Neural cell (in vitro differentiated cells): ENCODE results near the gene CELA2A. TPM values are rescaled to one million over a fixed set of nuclear protein-coding genes. Genes with fewer than 3 reads are reported as not detected.
"Not testable (repeated sequence)": the region's sequence is repeated elsewhere in the genome, so short reads cannot be mapped to it uniquely, and the experiment has no call there.

Experiments
- H2AFZ ChIP-seq: fragments of 200-600, 300-800 bp; sonication (generic), shearing (Covaris generic); 2 replicates; pipeline ENCODE4 v1.6.0; 2014; ENCODE audit warnings: low read depth, mild to moderate bottlenecking, antibody characterized with exemption, low read length, moderate library complexity
- H3F3A ChIP-seq: fragments of 200-600 bp; shearing (Covaris generic); 2 replicates; pipeline ENCODE4 v1.6.1; 2016; ENCODE audit warnings: mild to moderate bottlenecking, moderate library complexity, mixed read lengths, antibody characterized with exemption, low read length; ENCODE audit not compliant: insufficient read depth, poor library complexity, severe bottlenecking
- H3K27ac ChIP-seq: fragments of 200-600, 300-800 bp; sonication (generic), shearing (Covaris generic); 2 replicates; pipeline ENCODE4 v1.5.1; 2014; ENCODE audit warnings: mild to moderate bottlenecking, low read length, moderate library complexity
- H3K27me3 ChIP-seq: fragments of 300-800, 200-600 bp; sonication (generic), shearing (Covaris generic); 2 replicates; pipeline ENCODE4 v1.6.0; 2014; ENCODE audit warnings: mild to moderate bottlenecking, low read depth, low read length, moderate library complexity; ENCODE audit not compliant: insufficient read depth
- H3K36me3 ChIP-seq: fragments of 300-800, 200-600 bp; sonication (generic), shearing (Covaris generic); 2 replicates; pipeline ENCODE4 v1.5.1; 2014; ENCODE audit warnings: mild to moderate bottlenecking, antibody characterized with exemption, low read length, moderate library complexity; ENCODE audit not compliant: insufficient read depth
- H3K4me2 ChIP-seq: fragments of 300-800, 200-600 bp; sonication (generic), shearing (Covaris generic); 2 replicates; pipeline ENCODE4 v1.6.0; 2014; ENCODE audit warnings: mild to moderate bottlenecking, low read length
- H3K4me3 ChIP-seq: fragments of 300-800, 200-600 bp; sonication (generic), shearing (Covaris generic); 2 replicates; pipeline ENCODE4 v1.5.1; 2014; ENCODE audit warnings: mild to moderate bottlenecking, low read length, moderate library complexity
- H3K79me2 ChIP-seq: fragments of 200-600 bp; shearing (Covaris generic); replicated peaks from 2 replicates; pipeline ENCODE4 v1.6.0; 2014; ENCODE audit warnings: mild to moderate bottlenecking, low read length, moderate library complexity; ENCODE audit not compliant: insufficient read depth
- H3K9ac ChIP-seq: fragments of 300-800, 200-600 bp; sonication (generic), shearing (Covaris generic); 2 replicates; pipeline ENCODE4 v1.6.1; 2016; ENCODE audit warnings: mild to moderate bottlenecking, low read length, mixed read lengths
- H3K9me2 ChIP-seq: fragments of 200-600 bp; shearing (Covaris generic); 2 replicates; pipeline ENCODE4 v1.6.1; 2016; ENCODE audit warnings: mild to moderate bottlenecking, low read length, mixed read lengths; ENCODE audit not compliant: insufficient read depth
- H3K9me3 ChIP-seq: fragments of 200-600, 300-800 bp; sonication (generic), shearing (Covaris generic); 2 replicates; pipeline ENCODE4 v1.6.1; 2016; ENCODE audit warnings: mild to moderate bottlenecking, mixed run types, low read length, moderate library complexity, mixed read lengths
- H4K20me1 ChIP-seq: fragments of 200-600 bp; shearing (Covaris generic); 2 replicates; pipeline ENCODE4 v1.6.1; 2016; ENCODE audit warnings: mild to moderate bottlenecking, mixed run types; ENCODE audit not compliant: insufficient read depth
- EP300 ChIP-seq: fragments of 450-650 bp; conservative IDR thresholded peaks from 2 replicates; pipeline ENCODE4 v1.6.1; 2014; ENCODE audit warnings: antibody characterized with exemption, mild to moderate bottlenecking, moderate library complexity; ENCODE audit not compliant: poor library complexity, severe bottlenecking
- MXI1 ChIP-seq: fragments of 450-650 bp; conservative IDR thresholded peaks from 2 replicates; pipeline ENCODE4 v1.6.1; 2014; ENCODE audit warnings: antibody characterized with exemption, mild to moderate bottlenecking; ENCODE audit not compliant: poor library complexity, severe bottlenecking
- POLR2AphosphoS5 ChIP-seq: IDR thresholded peaks from 2 replicates; pipeline ENCODE4 v1.6.1; 2012
- RAD21 ChIP-seq: fragments of 450-650 bp; conservative IDR thresholded peaks from 2 replicates; pipeline ENCODE4 v1.6.1; 2014; ENCODE audit warnings: antibody characterized with exemption, mild to moderate bottlenecking, moderate library complexity
- SMC3 ChIP-seq: fragments of 450-650 bp; conservative IDR thresholded peaks from 2 replicates; pipeline ENCODE4 v1.6.1; 2014; ENCODE audit warnings: antibody characterized with exemption, mild to moderate bottlenecking, moderate library complexity; ENCODE audit not compliant: poor library complexity
- TAF1 ChIP-seq: IDR thresholded peaks from 2 replicates; pipeline ENCODE4 v1.6.1; 2012; ENCODE audit warnings: low read depth
- polyA plus RNA-seq: library from polyadenylated mRNA; depleted of rRNA; stranded (reverse); fragments of >200 nt; gene quantifications from 2 replicates; pipeline ENCODE4 v1.2.3, GENCODE V29; 2014
- TF ChIP-seq, protein P1 (sequence below): IDR thresholded peaks from 2 replicates; pipeline ENCODE4 v1.6.1; 2012; ENCODE audit warnings: borderline replicate concordance
- TF ChIP-seq, protein P2 (sequence below): fragments of 450-650 bp; IDR thresholded peaks from 2 replicates; pipeline ENCODE4 v1.5.1; 2014; ENCODE audit warnings: antibody characterized with exemption, mild to moderate bottlenecking, moderate library complexity; ENCODE audit not compliant: poor library complexity, severe bottlenecking

CELA2A gene
- polyA plus RNA-seq, 1 donor from 2014 or later = not detected

DNA sequence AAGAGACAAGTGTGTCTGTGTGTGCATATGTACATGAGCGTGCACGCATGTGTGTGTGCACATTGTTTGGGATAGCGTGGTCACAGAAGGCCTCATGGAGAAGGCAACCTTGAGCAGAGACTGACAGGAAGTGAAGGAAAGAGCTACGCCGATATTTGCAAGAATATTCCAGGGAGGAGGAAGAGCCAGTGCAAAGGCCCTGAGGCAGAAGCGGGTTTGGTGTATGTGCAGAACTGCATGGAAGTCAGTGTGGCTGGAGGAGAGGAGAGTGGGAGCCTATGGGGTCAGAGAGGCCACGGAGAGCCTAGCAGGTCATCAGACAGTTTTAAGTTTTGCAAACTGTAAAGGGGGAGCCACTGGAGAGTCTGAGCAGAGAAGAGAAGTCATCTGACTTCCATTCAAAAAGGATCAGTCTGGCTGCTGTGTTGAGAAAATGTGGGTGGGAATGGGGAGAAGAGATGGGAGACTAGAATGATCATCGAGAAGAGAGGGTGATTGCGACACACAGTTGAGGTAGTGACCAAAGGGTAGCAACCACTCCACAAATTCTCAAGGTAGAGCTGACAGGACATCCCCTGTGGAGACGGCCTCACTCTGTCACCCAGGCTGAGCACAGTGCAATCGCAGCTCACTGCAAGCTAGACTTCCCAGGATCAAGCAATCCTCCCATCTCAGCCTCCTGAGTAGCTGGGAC is 23.3 kb downstream of the CELA2A start:
- H3K9me2 ChIP-seq = no peaks in the 10 kb centered on the region
- no peaks in the 10 kb centered on the region for H3K27me3 ChIP-seq
- no peaks in the 10 kb centered on the region for H3K9me3 ChIP-seq
- no peak overlapping the region for H2AFZ ChIP-seq
- no peaks in the 10 kb centered on the region for H3K36me3 ChIP-seq
- H3K4me2 ChIP-seq = no peak overlapping the region
- H3K9ac ChIP-seq = no peak overlapping the region
- H3K27ac ChIP-seq = no peak overlapping the region
- TF ChIP-seq RAD21 = no peak
- no peak for TF ChIP-seq MXI1
- TF ChIP-seq POLR2AphosphoS5 = no peak
- TF ChIP-seq SMC3 = no peak
- TF ChIP-seq, protein P1, sequence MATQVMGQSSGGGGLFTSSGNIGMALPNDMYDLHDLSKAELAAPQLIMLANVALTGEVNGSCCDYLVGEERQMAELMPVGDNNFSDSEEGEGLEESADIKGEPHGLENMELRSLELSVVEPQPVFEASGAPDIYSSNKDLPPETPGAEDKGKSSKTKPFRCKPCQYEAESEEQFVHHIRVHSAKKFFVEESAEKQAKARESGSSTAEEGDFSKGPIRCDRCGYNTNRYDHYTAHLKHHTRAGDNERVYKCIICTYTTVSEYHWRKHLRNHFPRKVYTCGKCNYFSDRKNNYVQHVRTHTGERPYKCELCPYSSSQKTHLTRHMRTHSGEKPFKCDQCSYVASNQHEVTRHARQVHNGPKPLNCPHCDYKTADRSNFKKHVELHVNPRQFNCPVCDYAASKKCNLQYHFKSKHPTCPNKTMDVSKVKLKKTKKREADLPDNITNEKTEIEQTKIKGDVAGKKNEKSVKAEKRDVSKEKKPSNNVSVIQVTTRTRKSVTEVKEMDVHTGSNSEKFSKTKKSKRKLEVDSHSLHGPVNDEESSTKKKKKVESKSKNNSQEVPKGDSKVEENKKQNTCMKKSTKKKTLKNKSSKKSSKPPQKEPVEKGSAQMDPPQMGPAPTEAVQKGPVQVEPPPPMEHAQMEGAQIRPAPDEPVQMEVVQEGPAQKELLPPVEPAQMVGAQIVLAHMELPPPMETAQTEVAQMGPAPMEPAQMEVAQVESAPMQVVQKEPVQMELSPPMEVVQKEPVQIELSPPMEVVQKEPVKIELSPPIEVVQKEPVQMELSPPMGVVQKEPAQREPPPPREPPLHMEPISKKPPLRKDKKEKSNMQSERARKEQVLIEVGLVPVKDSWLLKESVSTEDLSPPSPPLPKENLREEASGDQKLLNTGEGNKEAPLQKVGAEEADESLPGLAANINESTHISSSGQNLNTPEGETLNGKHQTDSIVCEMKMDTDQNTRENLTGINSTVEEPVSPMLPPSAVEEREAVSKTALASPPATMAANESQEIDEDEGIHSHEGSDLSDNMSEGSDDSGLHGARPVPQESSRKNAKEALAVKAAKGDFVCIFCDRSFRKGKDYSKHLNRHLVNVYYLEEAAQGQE = no peak
- no peak for TF ChIP-seq EP300
- TF ChIP-seq, protein P2, sequence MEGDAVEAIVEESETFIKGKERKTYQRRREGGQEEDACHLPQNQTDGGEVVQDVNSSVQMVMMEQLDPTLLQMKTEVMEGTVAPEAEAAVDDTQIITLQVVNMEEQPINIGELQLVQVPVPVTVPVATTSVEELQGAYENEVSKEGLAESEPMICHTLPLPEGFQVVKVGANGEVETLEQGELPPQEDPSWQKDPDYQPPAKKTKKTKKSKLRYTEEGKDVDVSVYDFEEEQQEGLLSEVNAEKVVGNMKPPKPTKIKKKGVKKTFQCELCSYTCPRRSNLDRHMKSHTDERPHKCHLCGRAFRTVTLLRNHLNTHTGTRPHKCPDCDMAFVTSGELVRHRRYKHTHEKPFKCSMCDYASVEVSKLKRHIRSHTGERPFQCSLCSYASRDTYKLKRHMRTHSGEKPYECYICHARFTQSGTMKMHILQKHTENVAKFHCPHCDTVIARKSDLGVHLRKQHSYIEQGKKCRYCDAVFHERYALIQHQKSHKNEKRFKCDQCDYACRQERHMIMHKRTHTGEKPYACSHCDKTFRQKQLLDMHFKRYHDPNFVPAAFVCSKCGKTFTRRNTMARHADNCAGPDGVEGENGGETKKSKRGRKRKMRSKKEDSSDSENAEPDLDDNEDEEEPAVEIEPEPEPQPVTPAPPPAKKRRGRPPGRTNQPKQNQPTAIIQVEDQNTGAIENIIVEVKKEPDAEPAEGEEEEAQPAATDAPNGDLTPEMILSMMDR = no peak
- TF ChIP-seq TAF1 = no peak
- no peaks in the 10 kb centered on the region for H3K79me2 ChIP-seq
- no peak overlapping the region for H3K4me3 ChIP-seq
- H3F3A ChIP-seq = no peaks in the 10 kb centered on the region
- H4K20me1 ChIP-seq = no peaks in the 10 kb centered on the region

DNA sequence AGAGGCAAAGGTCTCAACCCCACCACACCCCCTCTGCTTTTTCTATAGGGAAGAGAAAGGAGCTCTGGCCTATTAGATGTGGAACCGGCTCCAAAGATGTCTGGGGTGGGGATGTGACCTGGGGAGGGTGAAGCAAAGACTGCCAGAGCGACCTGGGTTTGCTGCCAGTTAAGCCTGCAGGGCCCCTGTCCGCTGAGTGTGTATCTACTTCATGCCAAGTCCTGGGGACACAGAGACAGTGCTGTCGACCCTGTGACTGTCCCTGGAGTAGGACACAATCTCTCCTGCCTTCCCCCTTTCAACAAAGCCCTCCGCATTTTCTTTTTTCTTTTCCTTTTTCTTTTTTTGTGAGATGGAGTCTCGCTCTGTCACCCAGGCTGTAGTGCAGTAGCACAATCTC is 25.9 kb downstream of the CELA2A start:
- H3K27ac ChIP-seq, H3K79me2 ChIP-seq, H3K4me3 ChIP-seq, H3K9me2 ChIP-seq, H3K9ac ChIP-seq, H4K20me1 ChIP-seq, H3K9me3 ChIP-seq, H3K36me3 ChIP-seq, H3F3A ChIP-seq, H2AFZ ChIP-seq, H3K27me3 ChIP-seq, H3K4me2 ChIP-seq: not testable (repeated sequence)

DNA sequence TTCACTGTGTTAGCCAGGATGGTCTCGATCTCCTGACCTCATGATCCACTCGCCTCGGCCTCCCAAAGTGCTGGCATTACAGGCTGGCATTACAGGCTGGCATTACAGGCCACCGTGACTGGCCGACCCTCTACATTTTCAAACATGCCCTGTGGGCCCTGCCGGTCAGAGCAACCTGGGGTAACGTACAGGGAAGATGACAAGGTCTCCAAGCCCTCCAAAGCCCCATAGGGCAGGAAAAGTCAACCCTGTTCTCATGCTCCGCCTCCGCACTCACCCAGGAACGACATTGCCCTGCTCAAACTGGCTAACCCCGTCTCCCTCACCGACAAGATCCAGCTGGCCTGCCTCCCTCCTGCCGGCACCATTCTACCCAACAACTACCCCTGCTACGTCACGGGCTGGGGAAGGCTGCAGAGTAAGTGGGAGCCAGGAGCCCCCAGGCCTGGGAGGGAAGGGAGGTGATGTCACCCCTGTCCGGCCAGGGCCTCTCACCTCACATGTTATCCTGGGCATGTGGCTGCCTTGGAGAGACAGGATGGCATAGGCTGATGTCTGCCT is 26.5 kb downstream of the CELA2A start:
- H3F3A ChIP-seq, H3K9me2 ChIP-seq, H2AFZ ChIP-seq, H3K27ac ChIP-seq, H3K9me3 ChIP-seq, H3K36me3 ChIP-seq, H3K27me3 ChIP-seq, H4K20me1 ChIP-seq, H3K79me2 ChIP-seq, H3K4me2 ChIP-seq, H3K4me3 ChIP-seq, H3K9ac ChIP-seq: not testable (repeated sequence)
